SH-SY5Y (cell line): Measurements from ENCODE around the gene GPRIN3.

Experiments
- GATA2 ChIP-seq: IDR thresholded peaks from 2 replicates; pipeline ENCODE4 v1.6.1; 2011; ENCODE audit warnings: mild to moderate bottlenecking, low read depth, low read length
- GATA3 ChIP-seq: IDR thresholded peaks from 2 replicates; pipeline ENCODE4 v1.6.1; 2011; ENCODE audit warnings: low read depth, mild to moderate bottlenecking, low read length, moderate library complexity

DNA sequence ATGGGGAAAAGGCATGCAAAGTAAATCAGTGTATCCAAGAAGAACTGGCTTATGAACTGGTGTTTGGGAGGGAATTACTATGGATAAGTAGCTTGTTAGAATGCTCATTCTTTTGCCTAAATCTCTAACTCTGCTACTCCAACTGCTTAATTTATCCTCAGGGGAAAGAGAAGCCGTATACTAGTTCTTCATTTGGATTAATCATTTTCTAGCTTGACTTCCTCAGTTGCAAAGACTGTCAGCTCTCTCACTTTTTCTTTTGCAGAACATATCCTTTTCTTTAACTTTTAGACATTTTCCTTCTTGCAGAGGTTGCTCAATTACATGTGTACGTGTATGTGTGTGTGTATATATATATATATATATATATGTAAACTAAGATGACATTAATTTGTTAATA, 21.9 kb downstream of the GPRIN3 start:
- TF ChIP-seq GATA2: no peak
- TF ChIP-seq GATA3: no peak
